GM12875 (cell line): ENCODE results near the gene SLC10A7.

Experiments
- H3K4me3 ChIP-seq: one replicate; pipeline ENCODE4 v1.5.1; 2011; ENCODE audit warnings: low read depth, low read length, control low read depth
- TF ChIP-seq, protein P1 (sequence below): IDR thresholded peaks from 2 replicates; pipeline ENCODE4 v1.5.1; 2011; ENCODE audit warnings: low read depth, mild to moderate bottlenecking, control low read depth, inconsistent platforms, low read length, moderate library complexity, borderline replicate concordance; ENCODE audit not compliant: insufficient read depth

The SLC10A7 gene

DNA sequence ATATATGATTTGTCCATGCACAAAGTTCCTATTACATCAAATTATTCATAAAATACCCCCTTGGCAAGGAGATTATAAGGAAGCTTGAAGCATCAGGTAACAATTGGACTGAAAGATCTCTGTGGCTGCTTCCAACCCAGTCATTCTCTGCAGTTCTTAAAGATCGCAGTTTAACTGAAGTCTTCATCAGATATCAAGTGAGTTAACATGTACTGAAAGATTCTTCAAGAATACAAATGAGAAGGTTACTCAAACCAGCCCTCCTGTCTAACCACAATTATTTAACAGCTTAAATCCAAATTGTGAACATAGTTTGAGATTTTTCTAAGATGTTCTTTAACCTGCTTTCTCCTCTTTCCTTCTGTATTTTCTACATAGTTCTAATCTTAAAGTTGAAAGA is 56.1 kb downstream of the SLC10A7 start:
- TF ChIP-seq, protein P1, sequence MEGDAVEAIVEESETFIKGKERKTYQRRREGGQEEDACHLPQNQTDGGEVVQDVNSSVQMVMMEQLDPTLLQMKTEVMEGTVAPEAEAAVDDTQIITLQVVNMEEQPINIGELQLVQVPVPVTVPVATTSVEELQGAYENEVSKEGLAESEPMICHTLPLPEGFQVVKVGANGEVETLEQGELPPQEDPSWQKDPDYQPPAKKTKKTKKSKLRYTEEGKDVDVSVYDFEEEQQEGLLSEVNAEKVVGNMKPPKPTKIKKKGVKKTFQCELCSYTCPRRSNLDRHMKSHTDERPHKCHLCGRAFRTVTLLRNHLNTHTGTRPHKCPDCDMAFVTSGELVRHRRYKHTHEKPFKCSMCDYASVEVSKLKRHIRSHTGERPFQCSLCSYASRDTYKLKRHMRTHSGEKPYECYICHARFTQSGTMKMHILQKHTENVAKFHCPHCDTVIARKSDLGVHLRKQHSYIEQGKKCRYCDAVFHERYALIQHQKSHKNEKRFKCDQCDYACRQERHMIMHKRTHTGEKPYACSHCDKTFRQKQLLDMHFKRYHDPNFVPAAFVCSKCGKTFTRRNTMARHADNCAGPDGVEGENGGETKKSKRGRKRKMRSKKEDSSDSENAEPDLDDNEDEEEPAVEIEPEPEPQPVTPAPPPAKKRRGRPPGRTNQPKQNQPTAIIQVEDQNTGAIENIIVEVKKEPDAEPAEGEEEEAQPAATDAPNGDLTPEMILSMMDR = no peak

DNA sequence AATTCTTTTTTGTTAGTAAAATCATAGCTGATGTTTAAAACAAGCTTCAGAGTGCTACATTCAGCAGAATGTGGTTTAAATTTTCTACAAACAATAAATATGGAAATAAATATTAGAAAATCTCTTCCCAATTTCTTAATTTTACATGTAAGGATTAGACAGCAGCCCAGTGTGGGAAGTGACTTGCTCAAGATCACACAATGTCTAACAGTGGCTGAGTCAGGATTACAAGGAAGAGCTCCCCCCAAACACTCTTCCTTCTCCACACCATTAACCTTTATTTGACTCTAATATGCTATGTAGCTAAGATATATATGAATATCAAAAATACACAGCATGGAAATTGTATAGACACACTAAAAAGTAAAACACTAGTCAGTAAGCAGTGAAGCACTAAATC is 59.5 kb downstream of the SLC10A7 start:
- no peak overlapping the region for H3K4me3 ChIP-seq
- TF ChIP-seq, protein P1 = no peak

More for the DNA sequence above, 56.1 kb downstream of the SLC10A7 start:
- no peak overlapping the region for H3K4me3 ChIP-seq

DNA sequence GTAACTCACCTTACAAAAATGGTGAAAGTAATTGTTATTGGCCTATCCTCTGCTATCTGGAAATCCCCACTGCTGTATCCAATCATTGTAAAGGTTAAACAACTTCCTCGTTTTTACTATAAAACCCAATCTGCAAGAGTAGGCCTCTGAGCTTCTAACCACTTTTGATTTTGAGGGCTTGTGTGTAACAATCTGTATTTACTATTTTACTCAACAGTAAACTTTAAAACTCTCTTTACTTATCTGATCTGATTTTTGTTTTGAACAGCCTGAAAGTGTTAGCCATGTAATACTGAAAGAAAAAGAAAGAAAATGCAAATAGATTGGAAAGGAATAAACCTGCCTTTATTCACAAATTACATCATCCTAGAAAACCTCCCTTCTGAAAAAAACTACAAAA is 63.1 kb downstream of the SLC10A7 start:
- H3K4me3 ChIP-seq = no peak overlapping the region
- TF ChIP-seq, protein P1 = no peak

DNA sequence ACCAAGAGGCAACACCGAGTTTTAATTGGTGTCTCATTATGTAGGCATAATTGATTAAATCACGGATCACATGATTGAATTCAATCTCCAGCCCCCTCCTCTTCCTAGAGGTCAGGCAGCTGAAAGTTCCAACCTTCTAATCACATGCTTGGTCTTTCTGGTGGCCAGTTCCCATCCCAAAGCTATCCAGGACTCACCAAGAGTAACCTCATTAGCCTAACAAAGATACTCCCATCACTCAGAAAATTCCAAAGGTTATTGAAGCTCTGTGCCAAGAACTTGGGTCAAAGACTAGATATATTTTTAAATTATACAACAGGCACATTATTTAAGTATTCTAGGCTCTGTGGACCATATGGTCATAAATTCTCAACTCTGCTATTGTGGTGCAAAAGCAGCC is 65.1 kb downstream of the SLC10A7 start:
- H3K4me3 ChIP-seq = no peak overlapping the region
- TF ChIP-seq, protein P1 = no peak

DNA sequence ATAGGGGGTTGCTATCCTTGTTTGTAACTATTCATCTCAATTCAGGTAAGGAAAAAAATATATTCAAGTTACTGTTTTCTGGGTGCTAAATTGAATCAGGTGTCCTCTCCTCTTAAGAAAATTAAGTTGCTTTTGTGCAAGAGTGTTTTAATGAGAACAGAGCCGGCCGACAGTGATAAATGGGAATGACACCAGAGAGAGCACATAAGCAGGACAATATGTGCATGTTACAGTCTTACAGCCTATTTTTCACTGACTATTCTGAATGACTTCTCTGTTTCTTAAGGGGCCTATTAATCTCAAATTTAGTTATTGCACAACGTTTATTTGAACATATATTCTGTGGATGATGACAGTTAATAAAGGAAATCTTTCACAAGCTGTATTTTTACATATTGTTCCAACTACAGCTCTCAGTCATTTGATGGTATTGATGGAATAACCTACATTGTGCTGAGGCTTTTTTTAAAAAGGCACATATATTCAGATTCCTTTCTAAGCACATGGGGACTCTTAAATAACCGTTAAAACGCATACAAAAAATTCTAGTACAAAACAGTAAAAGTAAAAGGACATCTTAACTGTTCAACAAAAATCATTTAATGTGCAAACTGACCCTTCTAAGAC is 68.4 kb downstream of the SLC10A7 start:
- H3K4me3 ChIP-seq = no peak overlapping the region
- TF ChIP-seq, protein P1 = no peak

DNA sequence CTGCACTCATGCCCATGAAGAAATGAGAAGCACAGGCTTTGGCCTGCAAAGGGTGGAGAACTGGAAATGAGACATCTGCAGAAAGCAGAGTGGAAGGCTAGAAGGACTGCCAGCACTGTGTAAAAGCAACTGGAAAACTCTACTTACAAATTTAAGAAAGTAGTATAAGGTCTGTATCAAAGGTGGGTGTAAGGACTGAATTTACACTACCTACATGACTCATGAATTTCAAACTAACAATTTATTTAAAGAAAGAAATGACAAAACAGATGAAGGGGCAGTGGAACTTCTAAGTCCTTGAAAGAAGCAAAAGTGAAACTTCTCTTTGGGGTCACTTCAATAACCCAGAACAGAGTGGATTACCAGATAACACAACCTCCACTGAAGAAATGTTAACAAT is 71.2 kb downstream of the SLC10A7 start:
- no peak overlapping the region for H3K4me3 ChIP-seq
- TF ChIP-seq, protein P1 = no peak

DNA sequence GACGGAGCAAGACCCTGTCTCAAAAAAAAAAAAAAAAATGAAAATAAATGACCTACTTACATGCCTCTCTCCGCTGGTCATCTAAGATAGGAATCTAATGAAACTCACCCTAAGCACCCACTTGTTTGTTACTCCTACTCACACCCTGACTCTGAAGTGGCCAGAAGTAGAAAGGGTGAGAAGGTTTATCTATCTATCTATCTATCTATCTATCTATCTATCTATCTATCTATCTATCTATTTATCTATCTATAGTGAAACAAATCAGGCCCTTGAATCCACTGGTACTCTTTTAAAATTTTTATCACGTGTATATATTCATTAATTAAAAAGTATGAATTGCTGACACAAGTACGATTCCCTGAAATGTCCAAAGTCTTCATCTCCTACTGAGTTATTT is 75.2 kb downstream of the SLC10A7 start:
- TF ChIP-seq, protein P1 = no peak
- H3K4me3 ChIP-seq = no peak overlapping the region
